Esophagus mucosa (tissue), 1 donor: ENCODE results near the gene PLEKHS1. TPM values are rescaled to one million over a fixed set of nuclear protein-coding genes. Genes with fewer than 3 reads are reported as not detected.

Experiments
- ATAC-seq: fragments of 200-7000 bp; cut with Tn5 transposase; one replicate; pipeline ENCODE4 v1.9.1; 2020
- total RNA-seq: library from RNA; stranded (reverse); gene quantifications from one replicate; pipeline ENCODE4 v1.2.4, GENCODE V29; 2023
- donor health status: DM: yes; HTN: yes; CAD: no.

PLEKHS1 gene
- total RNA-seq = 1.0 TPM

GRCh38 chr10:113751181-113751732, at the start of gene PLEKHS1:
PLEKHS1 (plus strand) TSS chr10:113751682; CDS start chr10:113755278, 3,596 bp downstream.
- ATAC-seq = no peak

- ATAC-seq = no peak
Measured at GRCh38 chr10:113704637-113705343, 46.7 kb upstream of the PLEKHS1 start.

GRCh38 chr10:113705344-113705652, 46.2 kb upstream of the PLEKHS1 start:
- no peak for ATAC-seq

GRCh38 chr10:113706623-113707022, 44.9 kb upstream of the PLEKHS1 start:
- ATAC-seq = no peak

GRCh38 chr10:113708640-113709039, 42.8 kb upstream of the PLEKHS1 start:
- no peak for ATAC-seq

- ATAC-seq = no peak
Measured at GRCh38 chr10:113709221-113709838, 42.2 kb upstream of the PLEKHS1 start.

GRCh38 chr10:113711142-113711541, 40.3 kb upstream of the PLEKHS1 start:
- no peak for ATAC-seq

GRCh38 chr10:113712024-113712423, 39.5 kb upstream of the PLEKHS1 start:
- no peak for ATAC-seq

- no peak for ATAC-seq
Measured at GRCh38 chr10:113712755-113713639, 38.5 kb upstream of the PLEKHS1 start.

GRCh38 chr10:113713640-113713982, 37.9 kb upstream of the PLEKHS1 start:
- peak; percentile 56 for ATAC-seq

GRCh38 chr10:113716109-113716910, 35.2 kb upstream of the PLEKHS1 start:
- ATAC-seq = no peak

- no peak for ATAC-seq
Measured at GRCh38 chr10:113718969-113719822, 32.3 kb upstream of the PLEKHS1 start.

GRCh38 chr10:113720386-113720785, 31.1 kb upstream of the PLEKHS1 start:
- no peak for ATAC-seq

GRCh38 chr10:113732160-113732881, 19.2 kb upstream of the PLEKHS1 start:
- no peak for ATAC-seq

- no peak for ATAC-seq
Measured at GRCh38 chr10:113732966-113733365, 18.5 kb upstream of the PLEKHS1 start.

- no peak for ATAC-seq
Measured at GRCh38 chr10:113733635-113734034, 17.8 kb upstream of the PLEKHS1 start.

- ATAC-seq = peak; percentile 26
Measured at GRCh38 chr10:113735913-113736312, 15.6 kb upstream of the PLEKHS1 start.

- ATAC-seq = no peak
Measured at GRCh38 chr10:113736576-113736975, 14.9 kb upstream of the PLEKHS1 start.

GRCh38 chr10:113739031-113739430, 12.5 kb upstream of the PLEKHS1 start:
- ATAC-seq = no peak

- ATAC-seq = no peak
Measured at GRCh38 chr10:113739577-113739976, 11.9 kb upstream of the PLEKHS1 start.

GRCh38 chr10:113740850-113741249, 10.6 kb upstream of the PLEKHS1 start:
- no peak for ATAC-seq
